ENCODE measurements around the gene ARHGAP40.
"Not testable (repeated sequence)": the region's sequence is repeated elsewhere in the genome, so short reads cannot be mapped to it uniquely, and the experiment has no call there.

ARHGAP40 gene

DNA sequence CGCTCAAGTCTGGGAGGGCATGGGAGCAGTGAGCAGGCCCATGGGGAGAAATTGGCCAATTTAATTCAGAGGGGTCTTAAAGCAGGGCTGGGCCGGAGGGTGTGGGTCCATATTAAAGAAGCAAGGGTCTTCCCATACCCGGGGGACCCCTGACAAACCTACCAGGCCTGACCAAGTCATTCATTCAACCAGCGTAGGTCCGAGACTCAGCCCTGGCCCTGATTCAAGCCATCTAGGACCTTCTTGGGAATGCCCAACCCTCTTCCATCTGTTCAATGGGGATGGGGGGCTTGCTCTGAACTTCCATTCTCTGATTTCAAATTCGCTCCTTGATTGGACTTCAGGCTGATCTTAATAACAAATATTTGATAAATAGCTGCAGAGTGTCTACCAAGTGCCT lies 13.3 kb upstream of the ARHGAP40 start:
- no peak for DNase-seq

DNA sequence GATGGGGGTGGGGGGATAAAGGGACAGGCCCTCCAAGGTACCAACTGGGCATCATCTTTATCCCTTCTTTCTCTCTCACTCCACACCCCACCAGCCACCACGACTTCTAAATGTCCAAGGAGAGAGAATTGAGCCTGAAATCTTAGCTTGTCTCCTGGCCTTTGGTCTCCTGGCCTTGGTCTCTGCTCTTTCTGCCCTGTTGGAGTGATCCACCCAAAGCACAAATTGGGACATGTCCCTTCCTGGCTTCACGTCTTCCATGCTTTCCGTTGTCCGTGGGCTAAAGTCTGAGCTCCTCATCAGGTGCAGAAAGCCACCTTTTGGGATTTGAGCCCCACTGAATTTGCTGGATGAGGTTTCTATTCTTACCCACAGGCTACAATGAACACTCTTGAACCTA lies 12.3 kb upstream of the ARHGAP40 start:
- no peak for DNase-seq

DNA sequence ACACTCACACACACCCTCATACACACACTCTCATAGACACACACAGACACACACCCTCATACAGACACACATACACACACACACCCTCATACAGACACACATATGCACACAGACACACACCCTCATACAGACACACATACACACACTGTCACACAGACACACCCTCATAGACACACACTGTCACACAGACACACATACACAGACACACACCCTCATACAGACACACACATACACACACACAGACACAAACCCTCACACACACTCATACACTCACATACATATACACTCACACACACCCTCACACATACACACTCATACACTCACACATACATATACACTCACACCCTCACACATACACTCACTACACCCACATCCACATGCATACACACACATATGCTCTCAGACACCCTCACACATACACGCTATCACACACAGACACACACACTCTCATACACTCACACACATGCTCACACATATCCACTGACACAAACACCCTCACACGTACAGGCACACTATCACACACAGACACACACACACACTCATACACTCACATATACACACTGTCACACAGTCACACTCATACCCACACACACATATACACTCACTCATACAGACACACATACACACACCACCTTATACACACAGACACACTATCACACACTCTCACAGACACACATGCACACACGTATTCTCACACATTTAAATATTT lies 11.5 kb upstream of the ARHGAP40 start:
- DNase-seq = no peak

DNA sequence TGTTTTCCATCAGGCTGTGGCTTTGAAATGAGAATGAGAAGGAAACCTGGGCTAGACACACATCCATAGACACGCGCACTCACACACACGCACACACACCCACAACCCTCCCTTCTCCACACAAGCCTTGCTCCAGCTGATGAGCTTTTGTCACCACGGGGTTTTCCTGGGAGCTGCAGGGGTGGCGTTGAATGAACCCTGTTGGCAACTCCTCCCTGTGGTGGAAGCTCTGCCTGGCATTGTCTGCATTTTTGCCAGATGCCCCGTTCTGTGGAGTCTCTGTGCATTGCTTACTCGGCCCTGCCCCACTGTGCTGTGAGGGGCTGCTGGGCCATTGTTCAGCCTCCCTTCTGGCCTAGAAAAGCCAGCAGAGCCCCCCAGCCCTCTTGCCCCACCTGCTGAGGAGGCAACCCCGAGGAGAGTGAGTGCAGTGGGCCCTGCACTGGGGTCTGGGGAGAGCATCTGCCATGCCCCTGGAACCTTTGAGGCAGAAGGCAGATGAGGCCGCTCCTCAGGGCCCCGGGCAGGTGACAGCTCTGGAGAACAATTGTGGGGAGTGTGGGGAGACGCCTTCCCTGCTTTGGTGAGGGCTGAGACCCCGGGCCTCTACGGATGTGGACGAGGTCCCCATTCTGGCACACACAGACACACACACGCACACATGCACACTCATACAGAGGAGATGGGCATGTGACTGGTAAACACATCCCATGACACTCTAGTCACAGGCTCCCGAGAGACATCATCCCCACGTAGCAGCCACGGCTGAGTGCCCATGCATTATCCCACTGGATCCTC lies 10.7 kb upstream of the ARHGAP40 start:
- DNase-seq = peak in 1 of 4 experiments; percentile 11

- no peak for DNase-seq
These were observed 9.9 kb upstream of the ARHGAP40 start for GRCh38 chr20:38591474-38592410.

DNA sequence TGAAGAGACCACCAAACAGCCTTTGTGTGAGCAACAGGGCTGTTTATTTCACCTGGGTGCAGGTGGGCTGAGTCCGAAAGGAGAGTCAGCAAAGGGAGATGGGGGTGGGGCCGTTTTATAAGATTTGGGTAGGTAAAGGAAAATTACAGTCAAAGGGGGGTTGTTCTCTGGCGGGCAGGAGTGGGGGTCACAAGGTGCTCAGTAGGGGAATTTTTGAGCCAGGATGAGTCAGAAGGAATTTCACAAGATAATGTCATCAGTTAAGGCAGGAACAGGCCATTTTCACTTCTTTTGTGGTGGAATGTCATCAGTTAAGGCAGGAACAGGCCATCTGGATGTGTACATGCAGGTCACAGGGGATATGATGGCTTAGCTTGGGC lies 9.2 kb upstream of the ARHGAP40 start:
- DNase-seq = not testable (repeated sequence)

DNA sequence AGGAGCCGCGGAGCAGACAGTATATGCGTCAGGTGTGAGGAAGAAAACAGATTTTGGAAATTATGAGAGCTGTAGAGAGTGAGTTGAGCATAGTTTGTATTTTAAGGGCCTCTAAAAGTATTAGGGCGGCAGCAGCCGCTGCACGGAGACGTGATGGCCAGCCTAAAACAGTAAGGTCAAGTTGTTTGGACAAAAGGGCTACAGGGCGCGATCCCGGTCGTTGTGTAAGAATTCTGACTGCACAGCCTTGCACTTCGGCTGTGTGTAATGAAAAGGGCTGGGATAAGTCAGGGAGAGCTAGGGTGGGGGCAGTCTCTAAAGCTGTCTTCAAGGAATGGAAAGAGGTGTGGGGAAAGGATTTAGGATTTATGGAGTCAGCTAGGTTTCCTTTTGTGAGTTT lies 7.3 kb upstream of the ARHGAP40 start:
- not testable (repeated sequence) for DNase-seq

DNA sequence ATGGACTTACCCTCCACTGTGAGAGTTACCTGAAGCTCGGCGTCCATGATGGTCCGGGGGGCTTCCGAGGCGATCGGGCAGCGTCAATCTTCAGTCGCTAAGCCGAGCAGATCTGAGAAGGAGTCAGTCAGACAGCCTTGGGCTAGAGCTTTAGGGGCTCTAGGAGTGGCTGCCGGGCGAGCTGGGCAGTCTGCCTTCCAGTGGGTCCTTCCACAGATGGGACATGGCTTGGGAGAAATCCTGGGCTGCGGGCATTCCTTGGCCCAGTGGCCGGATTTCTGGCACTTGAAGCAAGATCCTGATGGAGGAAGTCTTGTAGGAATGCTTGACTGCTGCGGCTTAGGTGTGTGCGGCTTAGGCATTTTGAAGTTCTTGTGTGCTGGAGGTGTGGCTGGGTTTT lies 5.7 kb upstream of the ARHGAP40 start:
- DNase-seq = not testable (repeated sequence)

- no peak for DNase-seq
These were observed 2.2 kb upstream of the ARHGAP40 start for GRCh38 chr20:38599410-38599882.

DNA sequence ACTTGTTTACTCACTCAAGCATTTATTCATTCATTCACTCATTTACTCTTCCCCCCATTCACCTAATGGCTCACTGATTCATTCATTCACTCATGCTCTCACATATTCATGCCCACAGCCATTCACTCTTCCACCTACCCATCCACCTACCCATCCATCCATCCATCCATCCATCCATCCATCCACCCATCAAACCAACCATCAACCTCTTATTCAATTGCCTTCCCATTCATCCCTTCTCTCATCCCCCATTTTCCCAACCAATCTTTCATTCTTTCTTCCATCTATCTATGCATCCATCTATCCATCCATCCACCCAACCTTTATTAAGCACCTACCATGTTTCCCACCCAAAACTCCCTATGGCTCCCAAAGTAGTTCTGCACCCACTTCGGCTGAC lies 1.6 kb upstream of the ARHGAP40 start:
- DNase-seq = no peak

GRCh38 chr20:38602185-38602581 lies 574 bp downstream of the ARHGAP40 start:
- no peak for DNase-seq

GRCh38 chr20:38603286-38603685 lies 1.7 kb downstream of the ARHGAP40 start:
- no peak for DNase-seq

GRCh38 chr20:38604873-38605303 lies 3.3 kb downstream of the ARHGAP40 start:
- DNase-seq = no peak

DNA sequence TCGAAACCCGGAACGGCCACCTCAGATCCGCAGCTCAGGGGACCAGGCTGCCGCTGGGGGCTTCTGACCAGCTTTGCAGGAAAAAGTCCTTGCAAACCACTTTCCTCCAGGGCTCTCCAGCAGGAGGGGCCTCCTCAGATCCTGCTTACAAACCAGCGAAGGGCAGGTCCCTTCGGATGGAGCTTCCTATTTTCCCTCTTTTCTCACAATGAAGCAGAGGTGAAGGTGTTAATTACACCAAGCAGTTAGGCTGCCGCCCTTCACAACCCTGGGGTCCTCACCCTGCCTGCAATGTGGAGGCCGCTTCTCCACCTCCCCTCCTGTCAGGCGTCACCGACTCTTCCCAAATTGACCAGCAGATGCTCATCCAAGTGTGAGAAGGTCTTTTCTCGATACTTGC lies 5.7 kb downstream of the ARHGAP40 start:
- no peak for DNase-seq

GRCh38 chr20:38608188-38608587 lies 6.6 kb downstream of the ARHGAP40 start:
- no peak for DNase-seq

- DNase-seq = no peak
These were observed 8.2 kb downstream of the ARHGAP40 start for GRCh38 chr20:38609815-38610214.

GRCh38 chr20:38610521-38610920 lies 8.9 kb downstream of the ARHGAP40 start:
- DNase-seq = no peak

DNA sequence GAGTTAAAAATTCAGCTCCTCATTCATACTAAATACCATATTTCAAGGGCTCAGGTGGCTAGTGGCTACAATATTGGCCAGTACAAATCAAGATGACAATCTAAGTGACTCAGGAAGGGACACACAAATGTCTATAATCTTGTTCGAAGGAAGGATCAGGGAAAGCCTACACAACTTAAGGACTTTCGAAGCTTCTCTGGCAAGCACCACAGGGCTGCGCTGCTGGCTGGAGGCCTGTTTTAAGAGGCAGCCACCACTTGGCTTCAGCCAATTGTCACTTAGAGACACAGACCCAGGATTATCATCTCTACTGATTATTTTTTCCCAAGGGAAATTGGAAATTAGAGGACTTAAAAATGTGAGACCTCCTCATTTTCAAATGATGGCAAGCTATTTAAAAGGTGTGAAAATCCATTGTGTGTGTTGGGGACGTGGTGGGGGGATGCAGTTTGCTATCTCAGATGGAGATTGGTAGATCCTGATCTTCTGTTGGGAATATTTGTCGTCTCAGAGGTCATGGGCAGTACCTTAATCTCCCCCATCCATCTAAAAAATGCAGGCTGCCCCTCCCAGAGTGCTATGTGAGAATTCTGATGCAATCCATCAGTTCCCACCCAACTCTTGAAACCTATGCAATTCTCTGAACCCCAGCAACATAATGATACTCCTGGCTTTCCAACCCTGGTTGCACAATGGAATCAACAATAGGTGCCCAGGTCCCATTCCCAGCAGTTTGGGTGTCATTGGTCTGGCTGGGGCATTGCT lies 11.3 kb downstream of the ARHGAP40 start:
- no peak for DNase-seq

DNA sequence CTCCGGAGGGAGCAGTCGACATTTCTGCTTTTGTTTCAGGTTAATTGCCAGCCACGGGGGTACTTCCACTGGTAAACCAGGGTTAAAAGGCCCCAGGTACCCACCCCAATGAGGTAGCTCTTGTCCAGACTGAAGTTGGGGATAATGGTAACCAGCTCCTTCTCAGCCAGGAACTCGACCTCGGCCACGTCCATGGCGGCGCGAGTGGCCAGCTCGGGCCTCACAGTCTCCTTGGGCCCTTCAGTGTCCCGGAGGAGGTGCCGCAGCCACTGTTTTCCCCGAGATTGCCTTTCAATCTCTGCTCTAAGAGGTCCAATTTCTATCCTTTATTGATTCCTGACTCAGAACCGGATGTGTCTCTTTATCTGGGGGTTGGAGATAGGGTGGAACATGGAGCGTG lies 13.7 kb downstream of the ARHGAP40 start:
- DNase-seq = no peak

GRCh38 chr20:38616457-38616856 lies 14.8 kb downstream of the ARHGAP40 start:
- no peak for DNase-seq

- no peak for DNase-seq
These were observed 15.6 kb downstream of the ARHGAP40 start for GRCh38 chr20:38617011-38617829.

All from suppressor macrophage (primary cell).